ENCODE data around the gene SPEN.

SPEN gene

DNA sequence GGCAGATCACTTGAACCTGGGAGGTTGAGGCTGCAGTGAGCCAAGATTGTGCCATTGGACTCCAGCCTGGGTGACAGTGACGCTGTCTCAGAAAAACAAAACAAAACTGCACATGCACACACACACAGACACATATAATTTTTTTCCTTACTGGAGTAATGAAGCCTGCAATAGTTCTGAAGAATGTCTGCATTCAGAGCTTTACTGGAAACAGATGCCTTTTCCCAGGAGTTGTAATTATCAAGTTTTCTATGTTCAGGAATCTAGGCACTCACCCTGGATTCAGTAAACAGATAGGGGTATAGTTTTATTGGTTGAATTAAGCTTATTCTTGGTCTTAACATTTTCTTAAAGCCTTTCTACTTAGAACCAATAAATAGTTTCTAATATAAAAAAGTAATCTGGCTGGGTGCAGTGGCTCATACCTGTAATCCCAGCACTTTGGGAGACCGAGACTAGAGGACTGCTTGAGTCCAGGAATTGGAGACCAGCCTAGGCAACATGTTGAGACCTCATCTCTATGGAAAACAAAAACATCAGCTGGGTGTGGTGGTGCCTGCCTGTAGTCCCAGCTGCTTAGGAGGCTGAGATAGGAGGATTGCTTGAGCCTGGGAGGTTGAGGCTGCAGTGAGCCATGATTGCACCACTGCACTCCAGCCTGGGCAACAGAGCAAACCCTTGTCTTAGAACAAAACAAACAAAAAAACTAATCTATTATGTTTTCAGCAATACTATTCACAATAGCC, 15.8 kb downstream of the SPEN start:
- WGBS (ENCODE audit: extremely low coverage, insufficient coverage, insufficient read length), result no CpG with 5 or more reads among the region's 2 CpGs
- Histone ChIP-seq H2BK120ac (ENCODE audit: insufficient read depth, low read length, poor library complexity) (no peak overlapping the region), H2BK12ac (ENCODE audit: low read length) (no peak overlapping the region), H3K36me3 (ENCODE audit: control insufficient read depth in 1 of 2, insufficient read depth in 2 of 2, low read length in 2 of 2) (peaks cover 0 to 2% of the 10 kb centered on the region in 2 experiments), H3K18ac (ENCODE audit: low read length) (no peak overlapping the region), H3K14ac (ENCODE audit: low read length) (no peak overlapping the region), H4K12ac (ENCODE audit: low read depth, low read length) (no peak overlapping the region), H3K79me2 (ENCODE audit: control insufficient read depth, insufficient read depth, low read length, poor library complexity) (peaks cover 3% of the 10 kb centered on the region), H3K27me3 (ENCODE audit: insufficient read depth, low read length) (no peaks in the 10 kb centered on the region), H3K9me3 (ENCODE audit: insufficient read depth, low read depth, low read length) (no peaks in the 10 kb centered on the region), H3K4ac (ENCODE audit: low read depth, low read length) (no peak overlapping the region), H3K9ac (ENCODE audit: low read length) (no peak overlapping the region), H4K8ac (ENCODE audit: low read depth, low read length) (no peak overlapping the region), H3K23ac (ENCODE audit: low read length) (no peak overlapping the region), H2AK5ac (ENCODE audit: low read length) (no peak overlapping the region), H2AFZ (ENCODE audit: insufficient read depth, low read length, poor library complexity) (no peak overlapping the region), H3K4me3 (ENCODE audit: low read depth, low read length) (no peak overlapping the region), H3K27ac (ENCODE audit: low read depth, low read length) (no peak overlapping the region), H3K4me2 (ENCODE audit: low read length) (no peak overlapping the region), H4K91ac (ENCODE audit: low read depth, low read length) (no peak overlapping the region), H3K79me1 (ENCODE audit: low read length) (no peaks in the 10 kb centered on the region), H3K4me1 (ENCODE audit: control insufficient read depth in 1 of 2, insufficient read depth in 2 of 2, low read length in 2 of 2) (no peaks in the 10 kb centered on the region), H2BK5ac (ENCODE audit: low read depth, low read length, poor library complexity) (no peak overlapping the region)
- peak; percentile 48 to 66 for DNase-seq

DNA sequence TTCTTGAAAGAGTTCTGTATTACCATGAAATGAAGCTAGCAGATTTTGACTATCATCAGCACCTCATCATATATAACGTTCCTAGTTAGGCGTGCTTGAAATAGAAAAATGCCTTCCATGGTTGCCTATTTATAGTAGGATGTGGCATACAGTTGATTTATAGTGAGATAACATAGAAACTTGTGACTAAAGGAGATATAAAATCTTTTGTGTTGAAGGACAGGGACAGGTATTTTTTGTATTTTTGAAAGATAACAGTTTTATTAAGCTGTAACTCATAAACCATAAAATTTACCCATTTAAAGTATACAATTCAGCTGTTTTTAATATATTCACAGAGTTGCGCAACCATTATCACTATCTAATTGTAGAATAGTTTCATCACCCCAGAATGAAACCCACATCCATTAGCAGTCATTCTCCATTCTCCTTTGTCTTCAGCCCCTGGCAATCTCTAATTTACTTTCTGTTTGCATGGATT, 19.3 kb downstream of the SPEN start:
- Histone ChIP-seq H3K4ac (ENCODE audit: low read depth, low read length) (no peak overlapping the region), H3K4me1 (ENCODE audit: control insufficient read depth in 1 of 2, insufficient read depth in 2 of 2, low read length in 2 of 2) (no peaks in the 10 kb centered on the region), H2AK5ac (ENCODE audit: low read length) (no peak overlapping the region), H2BK12ac (ENCODE audit: low read length) (no peak overlapping the region), H4K8ac (ENCODE audit: low read depth, low read length) (no peak overlapping the region), H3K4me2 (ENCODE audit: low read length) (no peak overlapping the region), H3K9me3 (ENCODE audit: insufficient read depth, low read depth, low read length) (no peaks in the 10 kb centered on the region), H3K27me3 (ENCODE audit: insufficient read depth, low read length) (no peaks in the 10 kb centered on the region), H2AFZ (ENCODE audit: insufficient read depth, low read length, poor library complexity) (no peak overlapping the region), H3K9ac (ENCODE audit: low read length) (no peak overlapping the region), H4K91ac (ENCODE audit: low read depth, low read length) (no peak overlapping the region), H3K79me1 (ENCODE audit: low read length) (no peaks in the 10 kb centered on the region), H3K14ac (ENCODE audit: low read length) (no peak overlapping the region), H3K79me2 (ENCODE audit: control insufficient read depth, insufficient read depth, low read length, poor library complexity) (peaks cover 3% of the 10 kb centered on the region), H3K36me3 (ENCODE audit: control insufficient read depth in 1 of 2, insufficient read depth in 2 of 2, low read length in 2 of 2) (peaks cover under 1 to 2% of the 10 kb centered on the region in 2 experiments), H4K12ac (ENCODE audit: low read depth, low read length) (no peak overlapping the region), H3K27ac (ENCODE audit: low read depth, low read length) (no peak overlapping the region), H2BK5ac (ENCODE audit: low read depth, low read length, poor library complexity) (no peak overlapping the region), H3K23ac (ENCODE audit: low read length) (no peak overlapping the region), H3K18ac (ENCODE audit: low read length) (no peak overlapping the region), H2BK120ac (ENCODE audit: insufficient read depth, low read length, poor library complexity) (no peak overlapping the region), H3K4me3 (ENCODE audit: low read depth, low read length) (no peak overlapping the region)
- no peak for DNase-seq
- no CpG with 5 or more reads among the region's 3 CpGs for WGBS (ENCODE audit: extremely low coverage, insufficient coverage, insufficient read length)

DNA sequence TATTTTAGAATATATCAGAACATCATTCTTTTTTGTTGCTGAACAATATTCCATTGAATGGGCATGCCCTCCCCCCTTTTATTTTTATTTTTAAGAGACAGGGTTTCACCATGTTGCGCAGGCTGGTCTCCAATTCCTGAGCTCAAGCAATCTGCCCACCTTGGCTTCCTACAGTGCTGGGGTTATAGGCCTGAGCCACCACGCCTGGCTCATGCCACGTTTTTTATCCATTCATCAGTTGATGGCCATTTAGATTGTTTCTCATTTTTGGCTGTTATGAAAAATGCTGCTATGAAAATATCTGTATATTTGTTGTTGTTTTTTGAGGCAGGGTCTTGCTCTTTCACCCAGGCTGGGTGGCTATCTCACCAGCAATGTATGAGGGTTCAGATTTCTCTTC, 19.8 kb downstream of the SPEN start:
- Histone ChIP-seq H3K23ac (ENCODE audit: low read length) (no peak overlapping the region), H2BK120ac (ENCODE audit: insufficient read depth, low read length, poor library complexity) (no peak overlapping the region), H3K18ac (ENCODE audit: low read length) (no peak overlapping the region), H3K79me1 (ENCODE audit: low read length) (no peaks in the 10 kb centered on the region), H4K91ac (ENCODE audit: low read depth, low read length) (no peak overlapping the region), H3K14ac (ENCODE audit: low read length) (no peak overlapping the region), H4K12ac (ENCODE audit: low read depth, low read length) (no peak overlapping the region), H3K9ac (ENCODE audit: low read length) (no peak overlapping the region), H3K27me3 (ENCODE audit: insufficient read depth, low read length) (no peaks in the 10 kb centered on the region), H3K79me2 (ENCODE audit: control insufficient read depth, insufficient read depth, low read length, poor library complexity) (peaks cover 3% of the 10 kb centered on the region), H2BK12ac (ENCODE audit: low read length) (no peak overlapping the region), H3K4me2 (ENCODE audit: low read length) (no peak overlapping the region), H3K4me3 (ENCODE audit: low read depth, low read length) (no peak overlapping the region), H3K9me3 (ENCODE audit: insufficient read depth, low read depth, low read length) (no peaks in the 10 kb centered on the region), H3K36me3 (ENCODE audit: control insufficient read depth in 1 of 2, insufficient read depth in 2 of 2, low read length in 2 of 2) (peaks cover 2 to 3% of the 10 kb centered on the region in 2 experiments), H4K8ac (ENCODE audit: low read depth, low read length) (no peak overlapping the region), H3K4ac (ENCODE audit: low read depth, low read length) (peak overlapping the region; percentile 78), H2AK5ac (ENCODE audit: low read length) (no peak overlapping the region), H3K4me1 (ENCODE audit: control insufficient read depth in 1 of 2, insufficient read depth in 2 of 2, low read length in 2 of 2) (no peaks in the 10 kb centered on the region), H3K27ac (ENCODE audit: low read depth, low read length) (no peak overlapping the region), H2BK5ac (ENCODE audit: low read depth, low read length, poor library complexity) (no peak overlapping the region), H2AFZ (ENCODE audit: insufficient read depth, low read length, poor library complexity) (no peak overlapping the region)
- no peak for DNase-seq
- no CpG with 5 or more reads among the region's 3 CpGs for WGBS (ENCODE audit: extremely low coverage, insufficient coverage, insufficient read length)

DNA sequence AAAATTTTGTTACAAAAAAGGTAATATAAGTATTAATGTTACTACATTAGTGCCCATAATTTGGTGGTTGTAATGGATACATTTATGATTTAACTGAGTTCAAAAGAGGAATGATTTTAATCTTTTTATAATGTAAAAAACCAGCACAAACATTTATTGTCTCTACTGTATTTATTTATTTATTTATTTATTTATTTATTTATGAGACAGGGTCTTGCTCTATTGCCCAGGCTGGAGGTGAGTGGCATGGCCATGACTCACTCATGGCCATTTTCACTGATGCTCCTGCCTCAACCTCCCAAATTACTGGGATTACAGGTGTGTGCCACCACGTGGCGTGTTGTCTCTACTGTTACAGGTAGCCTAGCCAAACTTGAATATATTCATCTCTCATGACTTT, 21.9 kb downstream of the SPEN start:
- H3K4me3 ChIP-seq (ENCODE audit: low read depth, low read length), result no peak overlapping the region
- no peak overlapping the region for H3K4ac ChIP-seq (ENCODE audit: low read depth, low read length)
- H3K14ac ChIP-seq (ENCODE audit: low read length), result no peak overlapping the region
- H2AFZ ChIP-seq (ENCODE audit: insufficient read depth, low read length, poor library complexity), result no peak overlapping the region
- H4K91ac ChIP-seq (ENCODE audit: low read depth, low read length), result no peak overlapping the region
- no peak overlapping the region for H4K8ac ChIP-seq (ENCODE audit: low read depth, low read length)
- no peak overlapping the region for H3K27ac ChIP-seq (ENCODE audit: low read depth, low read length)
- no peak overlapping the region for H2BK5ac ChIP-seq (ENCODE audit: low read depth, low read length, poor library complexity)
- H2BK12ac ChIP-seq (ENCODE audit: low read length), result no peak overlapping the region
- H3K9me3 ChIP-seq (ENCODE audit: insufficient read depth, low read depth, low read length), result no peaks in the 10 kb centered on the region
- H3K79me1 ChIP-seq (ENCODE audit: low read length), result no peaks in the 10 kb centered on the region
- H3K4me1 ChIP-seq (ENCODE audit: control insufficient read depth in 1 of 2, insufficient read depth in 2 of 2, low read length in 2 of 2), result no peaks in the 10 kb centered on the region
- H3K4me2 ChIP-seq (ENCODE audit: low read length), result no peak overlapping the region
- no peak overlapping the region for H2BK120ac ChIP-seq (ENCODE audit: insufficient read depth, low read length, poor library complexity)
- WGBS (ENCODE audit: extremely low coverage, insufficient coverage, insufficient read length), result no CpG with 5 or more reads among the region's 2 CpGs
- H3K36me3 ChIP-seq (ENCODE audit: control insufficient read depth in 1 of 2, insufficient read depth in 2 of 2, low read length in 2 of 2), result peaks cover 5 to 6% of the 10 kb centered on the region in 2 experiments
- H4K12ac ChIP-seq (ENCODE audit: low read depth, low read length), result no peak overlapping the region
- H2AK5ac ChIP-seq (ENCODE audit: low read length), result no peak overlapping the region
- no peak for DNase-seq
- H3K27me3 ChIP-seq (ENCODE audit: insufficient read depth, low read length), result no peaks in the 10 kb centered on the region
- H3K9ac ChIP-seq (ENCODE audit: low read length), result no peak overlapping the region
- no peak overlapping the region for H3K18ac ChIP-seq (ENCODE audit: low read length)
- H3K79me2 ChIP-seq (ENCODE audit: control insufficient read depth, insufficient read depth, low read length, poor library complexity), result peaks cover 3% of the 10 kb centered on the region
- H3K23ac ChIP-seq (ENCODE audit: low read length), result no peak overlapping the region
